K562 (cell line): ENCODE measurements around the gene HAUS5. TPM values are rescaled to one million over a fixed set of nuclear protein-coding genes. Genes with fewer than 3 reads are reported as not detected.

Experiments
- ATAC-seq: fragments of 200-7000 bp; cut with Tn5 transposase; 3 replicates; pipeline ENCODE4 v1.9.1; 2020; ENCODE audit warnings: moderate library complexity
- BruUV-seq: library from RNA; stranded (reverse); fragments of 400-500 nt; replicated peaks from 2 replicates; lab custom pipeline; 2021; lab: Mats Ljungman, UMichigan
- CTCF ChIA-PET: fragments of 300-600 bp; formaldehyde crosslinking; extraction: SDS; loops from one replicate; lab custom pipeline; 2021; ENCODE audit warnings: low intra/inter-chr PET ratio; lab: Yijun Ruan, JAX
- POLR2A ChIA-PET: fragments of 300-600, 350-650 bp; sonication (Branson Sonifier 250); formaldehyde crosslinking; extraction: SDS; loops from one replicate; lab custom pipeline; 2021; ENCODE audit warnings: antibody characterized with exemption, inconsistent platforms; lab: Yijun Ruan, JAX
- DNase-seq, 4 experiments: peaks; one replicate each; pipeline versions ENCODE4 v3.0.0 to v3.0.0-alpha.2; 2011 to 2018; ENCODE audit warnings: low spot score in 3 of 4, mixed read lengths in 3 of 4; ENCODE audit errors: extremely low read depth in 1 of 4
- FAIRE-seq: peaks from 2 replicates; lab custom pipeline; 2011; peaks lifted over from hg19 to GRCh38; lab: Jason Lieb, UNC
- H2AFZ ChIP-seq: 2 replicates; pipeline ENCODE4 v1.6.0; 2011; ENCODE audit warnings: low read depth, low read length, control low read depth, inconsistent platforms
- H3K27ac ChIP-seq: fragments of 200-600 bp; 3 replicates; pipeline ENCODE4 v1.8.0; 2011; ENCODE audit warnings: low read depth, mild to moderate bottlenecking, control low read depth, inconsistent platforms, low read length, moderate library complexity, mixed read lengths; ENCODE audit errors: extremely low read depth
- H3K27me3 ChIP-seq, 2 experiments: fragments of 300-600 bp in 1 of 2; 2 replicates in 1 of 2; 3 replicates in 1 of 2; pipeline versions ENCODE4 v1.6.0 to v1.8.0; 2011; ENCODE audit warnings: inconsistent platforms in 2 of 2, low read length in 2 of 2, mild to moderate bottlenecking in 1 of 2, mixed read lengths in 1 of 2, moderate library complexity in 1 of 2; ENCODE audit not compliant: control insufficient read depth in 2 of 2, insufficient read depth in 2 of 2
- H3K36me3 ChIP-seq: fragments of 300-600 bp; 3 replicates; pipeline ENCODE4 v1.8.0; 2011; ENCODE audit warnings: mild to moderate bottlenecking, low read length, inconsistent platforms; ENCODE audit not compliant: control insufficient read depth, insufficient read depth
- H3K4me1 ChIP-seq, 2 experiments: fragments of 200-600 bp in 1 of 2; replicated peaks in 1 of 2; 2 replicates in 1 of 2; 3 replicates in 1 of 2; pipeline versions ENCODE4 v1.5.1 to v1.8.0; 2011; ENCODE audit warnings: inconsistent platforms in 2 of 2, low read length in 2 of 2, mild to moderate bottlenecking in 1 of 2, mixed read lengths in 1 of 2, moderate library complexity in 1 of 2; ENCODE audit not compliant: control insufficient read depth in 2 of 2, insufficient read depth in 2 of 2
- H3K4me2 ChIP-seq: 2 replicates; pipeline ENCODE4 v1.6.1; 2011; ENCODE audit warnings: low read length, control low read depth, inconsistent platforms, mixed read lengths; ENCODE audit not compliant: insufficient read depth
- H3K4me3 ChIP-seq: fragments of 200-600 bp; sonication (generic), shearing (Covaris generic); 2 replicates; pipeline ENCODE4 v1.5.1; 2016; ENCODE audit warnings: control low read depth, inconsistent platforms
- H3K79me2 ChIP-seq: fragments of 200-600 bp; 3 replicates; pipeline ENCODE4 v1.8.0; 2011; ENCODE audit warnings: low read length, inconsistent platforms; ENCODE audit not compliant: control insufficient read depth, insufficient read depth
- H3K9ac ChIP-seq, 2 experiments: 2 replicates each; pipeline versions ENCODE4 v1.6.0 to v1.6.1; 2011; ENCODE audit warnings: low read depth in 2 of 2, low read length in 2 of 2, control low read depth in 1 of 2, inconsistent platforms in 1 of 2, mild to moderate bottlenecking in 1 of 2, mixed read lengths in 1 of 2; ENCODE audit not compliant: insufficient read depth in 1 of 2
- H3K9me1 ChIP-seq: one replicate; pipeline ENCODE4 v1.6.0; 2011; ENCODE audit warnings: inconsistent platforms, mild to moderate bottlenecking, low read length, moderate library complexity; ENCODE audit not compliant: control insufficient read depth, insufficient read depth
- H3K9me3 ChIP-seq: replicated peaks from 2 replicates; pipeline ENCODE4 v1.5.1; 2011; ENCODE audit warnings: low read depth, low read length, inconsistent platforms; ENCODE audit not compliant: control insufficient read depth, insufficient read depth
- H4K20me1 ChIP-seq: replicated peaks from 2 replicates; pipeline ENCODE4 v1.6.1; 2011; ENCODE audit warnings: low read length, inconsistent platforms, mixed read lengths; ENCODE audit not compliant: control insufficient read depth, insufficient read depth
- ATF1 ChIP-seq, 2 experiments: fragments of 450-650 bp in 1 of 2; IDR thresholded peaks; 2 replicates each; pipeline ENCODE4 v1.6.1; 2016; ENCODE audit warnings: missing compliant biosample characterization in 1 of 2, missing genetic modification characterization in 1 of 2
- CREB1 ChIP-seq, 2 experiments: sonication (generic) in 1 of 2; formaldehyde crosslinking in 1 of 2; IDR thresholded peaks; 2 replicates each; pipeline versions ENCODE4 v1.6.1 to v1.8.0; 2012 to 2022; ENCODE audit warnings: inconsistent platforms in 1 of 2, mild to moderate bottlenecking in 1 of 2, missing genetic modification reagents in 1 of 2, moderate library complexity in 1 of 2
- EHMT2 ChIP-seq: fragments of 450-650 bp; IDR thresholded peaks from 2 replicates; pipeline ENCODE4 v1.6.1; 2018; ENCODE audit warnings: antibody characterized with exemption
- ETV6 ChIP-seq, 3 experiments: fragments of 150-350 bp in 1 of 3; sonication (generic) in 1 of 3; formaldehyde crosslinking in 1 of 3; IDR thresholded peaks; 2 replicates each; pipeline versions ENCODE4 v1.6.1 to v1.8.0; 2014 to 2022; ENCODE audit warnings: borderline replicate concordance in 2 of 3, low read depth in 2 of 3, antibody characterized with exemption in 1 of 3, low read length in 1 of 3, mild to moderate bottlenecking in 1 of 3, missing genetic modification reagents in 1 of 3
- HEY1 ChIP-seq: fragments of 250-450 bp; sonication (Bioruptor Pico); IDR thresholded peaks from 2 replicates; pipeline ENCODE4 v1.5.0; 2020; ENCODE audit warnings: mild to moderate bottlenecking, moderate library complexity, borderline replicate concordance
- MCM2 ChIP-seq: fragments of 450-650 bp; IDR thresholded peaks from 2 replicates; pipeline ENCODE4 v1.6.1; 2017; ENCODE audit warnings: low read depth, mild to moderate bottlenecking
- MTA1 ChIP-seq: fragments of 450-650 bp; IDR thresholded peaks from 2 replicates; pipeline ENCODE4 v1.6.1; 2017; ENCODE audit warnings: borderline replicate concordance
- NR2C2 ChIP-seq, 2 experiments: fragments of 200-800 bp in 1 of 2; sonication (Bioruptor generic) in 1 of 2; sonication (generic) in 1 of 2; formaldehyde crosslinking in 1 of 2; IDR thresholded peaks; 2 replicates each; pipeline versions ENCODE4 v1.6.1 to v1.8.0; 2016 to 2022; ENCODE audit warnings: mild to moderate bottlenecking in 1 of 2, missing compliant biosample characterization in 1 of 2, missing genetic modification characterization in 1 of 2, missing genetic modification reagents in 1 of 2
- POLR2A ChIP-seq: fragments of 450-650 bp; conservative IDR thresholded peaks from 2 replicates; pipeline ENCODE4 v1.6.1; 2016
- ZNF589 ChIP-seq: fragments of 200-800 bp; sonication (Bioruptor generic); IDR thresholded peaks from 2 replicates; pipeline ENCODE4 v1.6.1; 2016; ENCODE audit warnings: low read depth, missing genetic modification characterization, missing compliant biosample characterization
- ZNF696 ChIP-seq: fragments of 250-450 bp; sonication (Bioruptor Pico); conservative IDR thresholded peaks from 2 replicates; pipeline ENCODE4 v1.4.0; 2020; ENCODE audit warnings: mild to moderate bottlenecking, moderate library complexity
- ZNF766 ChIP-seq: fragments of 200-800 bp; sonication (Bioruptor generic); conservative IDR thresholded peaks from 2 replicates; pipeline ENCODE4 v1.6.1; 2016; ENCODE audit warnings: missing genetic modification characterization, missing compliant biosample characterization
- ZNF77 ChIP-seq: fragments of 250-450 bp; sonication (Bioruptor Pico); IDR thresholded peaks from 2 replicates; pipeline ENCODE4 v1.5.0; 2020
- WGBS: fragments of 100-300 bp; shearing (Covaris generic); methylation state at CpG from one replicate; pipeline ENCODE4 v1.1.6; 2016; ENCODE audit warnings: low coverage, mixed read lengths; ENCODE audit not compliant: insufficient coverage; ENCODE audit errors: missing lambda C conversion rate; 5-methylcytosine and 5-hydroxymethylcytosine counted together
- in situ Hi-C: fragments of 300-500 bp; cut with MboI; formaldehyde crosslinking; loops from 4 replicates; pipeline ENCODE4 v1.15.0; 2018; ENCODE audit warnings: inconsistent platforms, mixed read lengths
- intact Hi-C: fragments of 100-400 bp; cut with micrococcal nuclease; formaldehyde crosslinking; loops from 2 replicates; pipeline ENCODE4 v1.14.2; 2022
- polyA plus RNA-seq, 8 experiments: library from polyadenylated mRNA; depleted of rRNA in 4 of 8; stranded (reverse) in 5 of 8; unstranded in 3 of 8; fragments of >200 nt; fragmentation: Nextera tagmentation in 2 of 8; fragmentation: Illumina TruSeq in 1 of 8; extraction: Ambion mirVana in 2 of 8; extraction: Trizol in 1 of 8; gene quantifications; 2 replicates each; pipeline versions ENCODE4 v1.2.1 to v1.2.3, GENCODE V29; 2011 to 2014; ENCODE audit warnings: inconsistent platforms in 1 of 8, missing spikeins in 1 of 8
- total RNA-seq, 7 experiments: library from RNA; depleted of rRNA in 6 of 7; stranded (reverse); fragments of >200 nt in 6 of 7; fragmentation: Illumina TruSeq in 2 of 7; extraction: Trizol in 2 of 7; gene quantifications; 2 replicates each; pipeline versions ENCODE4 v1.2.1 to v1.2.3, GENCODE V29; 2011 to 2021; ENCODE audit warnings: low replicate concordance in 1 of 7
- TF ChIP-seq, protein P1 (sequence below): fragments of 450-650 bp; IDR thresholded peaks from 2 replicates; pipeline ENCODE4 v1.6.1; 2017; ENCODE audit warnings: antibody characterized with exemption, mild to moderate bottlenecking

HAUS5 gene
- total and polyA plus RNA-seq, 9 of the 15 experiments (the other 6 are each of a cell fraction or from before 2014, with no cell fraction given): 3.5 to 41.3 (median 14.2) TPM

DNA sequence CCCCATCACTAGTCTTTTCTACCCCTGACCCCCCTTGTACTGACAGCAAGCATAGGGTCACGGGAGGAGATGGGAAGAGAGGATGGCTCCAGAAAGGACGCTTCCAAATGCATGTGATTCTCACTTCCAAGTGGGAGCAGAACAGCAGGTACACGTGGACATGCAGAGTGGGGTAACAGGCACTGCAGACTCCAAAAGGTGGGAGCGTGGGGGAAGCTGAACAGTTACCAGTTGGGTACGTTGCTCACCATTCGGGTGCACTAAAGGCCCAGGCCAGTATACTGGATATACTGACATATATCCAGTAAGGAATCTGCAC is 26.7 kb downstream of the HAUS5 start:
- peak overlapping the region in 1 of 2 experiments; percentile 55; a peak in 1 of 4 replicates for H3K9ac ChIP-seq
- peak overlapping the region; percentile 12; the same call in 1 of the 3 replicates for H3K27ac ChIP-seq
- H3K79me2 ChIP-seq: no peaks in the 10 kb centered on the region
- no peak overlapping the region for H2AFZ ChIP-seq
- DNase-seq (no peak), ATAC-seq (no peak)
- CTCF ChIA-PET: no interaction called here
- H3K9me1 ChIP-seq: no peaks in the 10 kb centered on the region
- BruUV-seq: no TSS peak
- H3K4me3 ChIP-seq: no peak overlapping the region
- POLR2A ChIA-PET: no interaction called here
- no peaks in the 10 kb centered on the region for H4K20me1 ChIP-seq
- WGBS: 65% methylated on average over 6 of the region's 6 CpGs
- intact Hi-C loops: no loop called here
- H3K27me3 ChIP-seq: no peaks in the 10 kb centered on the region
- H3K9me3 ChIP-seq: no peaks in the 10 kb centered on the region
- TF ChIP-seq EHMT2 (no peak), ATF1 (CRISPR knock-in tag; IDR thresholded peaks at IDR 0.05) (no peak), ATF1 (tag; IDR thresholded peaks at IDR 0.05) (peak; percentile 22; the same call in 1 of the 2 replicates), ZNF589 (CRISPR knock-in tag) (no peak), ZNF696 (CRISPR knock-in tag) (no peak), MTA1 (no peak), ZNF77 (CRISPR knock-in tag) (no peak), NR2C2 (CRISPR knock-in tag; IDR thresholded peaks at IDR 0.05) (no peak), NR2C2 (tag; IDR thresholded peaks at IDR 0.05) (no peak), POLR2A (0 out of 2 replicates have a peak, but pooled peaks have one; percentile 15), CREB1 (IDR thresholded peaks at IDR 0.05) (0 out of 2 replicates have a peak, but pooled peaks have one; percentile 1), CREB1 (CRISPR knock-in tag; IDR thresholded peaks at IDR 0.05) (no peak), ZNF766 (no peak), ETV6 (IDR thresholded peaks at IDR 0.05; ENCODE audit: borderline replicate concordance in 1 of 2, low read depth in 2 of 2, low read length in 1 of 2) (no peak), ETV6 (CRISPR knock-in tag; IDR thresholded peaks at IDR 0.05; ENCODE audit: borderline replicate concordance) (no peak), HEY1 (no peak), MCM2 (no peak)
- TF ChIP-seq, protein P1, sequence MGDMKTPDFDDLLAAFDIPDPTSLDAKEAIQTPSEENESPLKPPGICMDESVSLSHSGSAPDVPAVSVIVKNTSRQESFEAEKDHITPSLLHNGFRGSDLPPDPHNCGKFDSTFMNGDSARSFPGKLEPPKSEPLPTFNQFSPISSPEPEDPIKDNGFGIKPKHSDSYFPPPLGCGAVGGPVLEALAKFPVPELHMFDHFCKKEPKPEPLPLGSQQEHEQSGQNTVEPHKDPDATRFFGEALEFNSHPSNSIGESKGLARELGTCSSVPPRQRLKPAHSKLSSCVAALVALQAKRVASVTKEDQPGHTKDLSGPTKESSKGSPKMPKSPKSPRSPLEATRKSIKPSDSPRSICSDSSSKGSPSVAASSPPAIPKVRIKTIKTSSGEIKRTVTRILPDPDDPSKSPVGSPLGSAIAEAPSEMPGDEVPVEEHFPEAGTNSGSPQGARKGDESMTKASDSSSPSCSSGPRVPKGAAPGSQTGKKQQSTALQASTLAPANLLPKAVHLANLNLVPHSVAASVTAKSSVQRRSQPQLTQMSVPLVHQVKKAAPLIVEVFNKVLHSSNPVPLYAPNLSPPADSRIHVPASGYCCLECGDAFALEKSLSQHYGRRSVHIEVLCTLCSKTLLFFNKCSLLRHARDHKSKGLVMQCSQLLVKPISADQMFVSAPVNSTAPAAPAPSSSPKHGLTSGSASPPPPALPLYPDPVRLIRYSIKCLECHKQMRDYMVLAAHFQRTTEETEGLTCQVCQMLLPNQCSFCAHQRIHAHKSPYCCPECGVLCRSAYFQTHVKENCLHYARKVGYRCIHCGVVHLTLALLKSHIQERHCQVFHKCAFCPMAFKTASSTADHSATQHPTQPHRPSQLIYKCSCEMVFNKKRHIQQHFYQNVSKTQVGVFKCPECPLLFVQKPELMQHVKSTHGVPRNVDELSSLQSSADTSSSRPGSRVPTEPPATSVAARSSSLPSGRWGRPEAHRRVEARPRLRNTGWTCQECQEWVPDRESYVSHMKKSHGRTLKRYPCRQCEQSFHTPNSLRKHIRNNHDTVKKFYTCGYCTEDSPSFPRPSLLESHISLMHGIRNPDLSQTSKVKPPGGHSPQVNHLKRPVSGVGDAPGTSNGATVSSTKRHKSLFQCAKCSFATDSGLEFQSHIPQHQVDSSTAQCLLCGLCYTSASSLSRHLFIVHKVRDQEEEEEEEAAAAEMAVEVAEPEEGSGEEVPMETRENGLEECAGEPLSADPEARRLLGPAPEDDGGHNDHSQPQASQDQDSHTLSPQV: 0 out of 2 replicates have a peak, but pooled peaks have one; percentile 24
- TF ChIP-seq, all 486 proteins: peak for 4
- Histone ChIP-seq H3K36me3 (peaks cover 39% of the 10 kb centered on the region), H3K4me2 (no peak overlapping the region), H3K4me1 (peaks cover 21 to 42% of the 10 kb centered on the region in 2 experiments)
- FAIRE-seq: no peak
- in situ Hi-C loops: no loop called here
